PFSK-1 (cell line): ENCODE measurements around the gene PEG3.

ENCODE experiments used
- FOXP2 ChIP-seq: optimal IDR thresholded peaks from 2 replicates; pipeline ENCODE3; 2011; ENCODE audit warnings: borderline replicate concordance, control low read depth, inconsistent platforms; ENCODE audit not compliant: insufficient read depth; ENCODE audit errors: extremely low read length, extremely low read depth
- POLR2AphosphoS5 ChIP-seq: IDR thresholded peaks from 2 replicates; pipeline ENCODE4 v1.6.1; 2012; ENCODE audit warnings: low read depth, mild to moderate bottlenecking, control low read depth, low read length, moderate library complexity
- SIN3A ChIP-seq: IDR thresholded peaks from 2 replicates; pipeline ENCODE4 v1.6.1; 2012; ENCODE audit warnings: mild to moderate bottlenecking, low read length, moderate library complexity, borderline replicate concordance; ENCODE audit not compliant: insufficient read depth
- TAF1 ChIP-seq: IDR thresholded peaks from 2 replicates; pipeline ENCODE4 v1.6.1; 2012; ENCODE audit warnings: low read length, control low read depth, borderline replicate concordance; ENCODE audit not compliant: insufficient read depth
- TF ChIP-seq, protein P1 (sequence below), 2 experiments: IDR thresholded peaks; 2 replicates each; pipeline versions ENCODE4 v1.6.1 to v1.8.0; 2011 to 2012; ENCODE audit warnings: low read depth in 2 of 2, low read length in 2 of 2, control low read depth in 1 of 2, inconsistent platforms in 1 of 2, mild to moderate bottlenecking in 1 of 2, moderate library complexity in 1 of 2; ENCODE audit not compliant: insufficient read depth in 1 of 2

The PEG3 gene

DNA sequence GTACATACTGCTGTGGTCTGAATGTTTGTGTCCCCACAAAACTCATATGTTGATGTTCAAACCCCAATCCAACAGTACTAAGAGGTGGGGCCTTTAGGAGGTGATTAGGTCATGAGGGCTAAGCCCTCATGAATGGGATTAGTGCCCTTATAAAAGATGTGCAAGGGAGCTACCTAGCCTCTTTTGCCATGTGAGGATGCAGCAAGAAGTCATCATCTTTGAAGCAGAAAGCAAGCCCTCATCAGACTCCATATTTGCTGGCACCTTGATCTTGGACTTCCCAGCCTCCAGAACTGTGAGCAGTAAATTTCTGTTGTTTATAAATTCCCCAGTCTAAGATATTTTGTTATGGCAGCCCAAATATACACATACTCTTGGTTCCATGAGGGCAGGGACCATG lies 33.9 kb downstream of the PEG3 start:
- TF ChIP-seq FOXP2 (no peak), TAF1 (no peak), POLR2AphosphoS5 (no peak), SIN3A (no peak)
- TF ChIP-seq, protein P1, sequence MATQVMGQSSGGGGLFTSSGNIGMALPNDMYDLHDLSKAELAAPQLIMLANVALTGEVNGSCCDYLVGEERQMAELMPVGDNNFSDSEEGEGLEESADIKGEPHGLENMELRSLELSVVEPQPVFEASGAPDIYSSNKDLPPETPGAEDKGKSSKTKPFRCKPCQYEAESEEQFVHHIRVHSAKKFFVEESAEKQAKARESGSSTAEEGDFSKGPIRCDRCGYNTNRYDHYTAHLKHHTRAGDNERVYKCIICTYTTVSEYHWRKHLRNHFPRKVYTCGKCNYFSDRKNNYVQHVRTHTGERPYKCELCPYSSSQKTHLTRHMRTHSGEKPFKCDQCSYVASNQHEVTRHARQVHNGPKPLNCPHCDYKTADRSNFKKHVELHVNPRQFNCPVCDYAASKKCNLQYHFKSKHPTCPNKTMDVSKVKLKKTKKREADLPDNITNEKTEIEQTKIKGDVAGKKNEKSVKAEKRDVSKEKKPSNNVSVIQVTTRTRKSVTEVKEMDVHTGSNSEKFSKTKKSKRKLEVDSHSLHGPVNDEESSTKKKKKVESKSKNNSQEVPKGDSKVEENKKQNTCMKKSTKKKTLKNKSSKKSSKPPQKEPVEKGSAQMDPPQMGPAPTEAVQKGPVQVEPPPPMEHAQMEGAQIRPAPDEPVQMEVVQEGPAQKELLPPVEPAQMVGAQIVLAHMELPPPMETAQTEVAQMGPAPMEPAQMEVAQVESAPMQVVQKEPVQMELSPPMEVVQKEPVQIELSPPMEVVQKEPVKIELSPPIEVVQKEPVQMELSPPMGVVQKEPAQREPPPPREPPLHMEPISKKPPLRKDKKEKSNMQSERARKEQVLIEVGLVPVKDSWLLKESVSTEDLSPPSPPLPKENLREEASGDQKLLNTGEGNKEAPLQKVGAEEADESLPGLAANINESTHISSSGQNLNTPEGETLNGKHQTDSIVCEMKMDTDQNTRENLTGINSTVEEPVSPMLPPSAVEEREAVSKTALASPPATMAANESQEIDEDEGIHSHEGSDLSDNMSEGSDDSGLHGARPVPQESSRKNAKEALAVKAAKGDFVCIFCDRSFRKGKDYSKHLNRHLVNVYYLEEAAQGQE (IDR thresholded peaks at IDR 0.05; ENCODE audit: insufficient read depth in 1 of 2, low read depth in 2 of 2, low read length in 2 of 2): no peak
